HL-60 (cell line): Measurements from ENCODE around the gene VAV2.

Source experiments
- POLR2AphosphoS5 ChIP-seq: IDR thresholded peaks from 2 replicates; pipeline ENCODE4 v1.6.1; 2012; ENCODE audit warnings: low read depth
- TF ChIP-seq, protein P1 (sequence below): IDR thresholded peaks from one replicate; pipeline ENCODE4 v1.5.1; 2011; ENCODE audit warnings: low read length, control low read depth, inconsistent platforms; ENCODE audit not compliant: insufficient read depth

DNA sequence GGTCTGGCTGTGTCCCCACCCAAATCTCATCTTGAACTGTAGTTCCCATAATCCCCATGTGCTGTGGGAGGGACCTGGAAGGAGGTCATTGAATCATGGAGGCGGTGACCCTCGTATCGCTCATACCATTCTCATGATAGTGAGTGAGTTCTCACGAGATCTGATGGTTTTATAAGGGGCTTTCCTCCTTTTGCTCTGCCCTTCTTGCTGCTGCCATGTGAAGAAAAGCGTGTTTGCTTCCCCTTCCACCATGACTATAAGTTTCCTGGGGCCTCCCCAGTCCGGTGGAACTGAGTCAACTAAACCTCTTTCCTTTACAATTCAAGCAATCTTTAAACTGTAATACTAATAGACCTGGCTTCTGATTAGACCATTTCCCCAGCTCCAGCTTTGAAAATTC, 161.8 kb downstream of the VAV2 start:
- TF ChIP-seq, protein P1, sequence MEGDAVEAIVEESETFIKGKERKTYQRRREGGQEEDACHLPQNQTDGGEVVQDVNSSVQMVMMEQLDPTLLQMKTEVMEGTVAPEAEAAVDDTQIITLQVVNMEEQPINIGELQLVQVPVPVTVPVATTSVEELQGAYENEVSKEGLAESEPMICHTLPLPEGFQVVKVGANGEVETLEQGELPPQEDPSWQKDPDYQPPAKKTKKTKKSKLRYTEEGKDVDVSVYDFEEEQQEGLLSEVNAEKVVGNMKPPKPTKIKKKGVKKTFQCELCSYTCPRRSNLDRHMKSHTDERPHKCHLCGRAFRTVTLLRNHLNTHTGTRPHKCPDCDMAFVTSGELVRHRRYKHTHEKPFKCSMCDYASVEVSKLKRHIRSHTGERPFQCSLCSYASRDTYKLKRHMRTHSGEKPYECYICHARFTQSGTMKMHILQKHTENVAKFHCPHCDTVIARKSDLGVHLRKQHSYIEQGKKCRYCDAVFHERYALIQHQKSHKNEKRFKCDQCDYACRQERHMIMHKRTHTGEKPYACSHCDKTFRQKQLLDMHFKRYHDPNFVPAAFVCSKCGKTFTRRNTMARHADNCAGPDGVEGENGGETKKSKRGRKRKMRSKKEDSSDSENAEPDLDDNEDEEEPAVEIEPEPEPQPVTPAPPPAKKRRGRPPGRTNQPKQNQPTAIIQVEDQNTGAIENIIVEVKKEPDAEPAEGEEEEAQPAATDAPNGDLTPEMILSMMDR, result no peak
- TF ChIP-seq POLR2AphosphoS5, result no peak
